Ammon's horn (tissue), 1 donor: ENCODE measurements around the gene TBRG1.

Experiments used
- DNase-seq: peaks from one replicate; pipeline ENCODE4 v3.0.0-alpha.2; 2016; ENCODE audit warnings: low spot score

TBRG1 gene

DNA sequence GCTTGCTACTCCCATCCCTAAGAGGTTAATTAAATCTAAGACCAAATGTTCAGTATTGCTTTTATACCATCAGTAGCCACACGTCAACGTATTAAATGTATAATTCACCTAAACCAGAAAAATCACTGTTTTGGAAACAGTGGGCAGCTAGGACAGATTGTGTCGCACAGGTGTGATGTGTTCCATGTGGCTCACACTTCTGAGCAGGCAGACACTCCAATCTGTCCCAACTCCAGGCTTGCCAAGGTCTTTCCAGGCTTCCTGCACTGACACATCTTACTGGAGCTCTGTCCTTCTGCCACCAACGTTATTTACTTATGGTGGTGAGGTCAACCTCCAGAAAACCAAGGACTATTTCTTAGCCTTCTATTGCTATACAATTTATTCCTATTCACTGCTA, 39.4 kb downstream of the TBRG1 start:
- DNase-seq = no peak

- DNase-seq = no peak
Observed at GRCh38 chr11:124663861-124664260, 41.2 kb downstream of the TBRG1 start.

- no peak for DNase-seq
Observed at GRCh38 chr11:124667601-124668000, 44.9 kb downstream of the TBRG1 start.

DNA sequence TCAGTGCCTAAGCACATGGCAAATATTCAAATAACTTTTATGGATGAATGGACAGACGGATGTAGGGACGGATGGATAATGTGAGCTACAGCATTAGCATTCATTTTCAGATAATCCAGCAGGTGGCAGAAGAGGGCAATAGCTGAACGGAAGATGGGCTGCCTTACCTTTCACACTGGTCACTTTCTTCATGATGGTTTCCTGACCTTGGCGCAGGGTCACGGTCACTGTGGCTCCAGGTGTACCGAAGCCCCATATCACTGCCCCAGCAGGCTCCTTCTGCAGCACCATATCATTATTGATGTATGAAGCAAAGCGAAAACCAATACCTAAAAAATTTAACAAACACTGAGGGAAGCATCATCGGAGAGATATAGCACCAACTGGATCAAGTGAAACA, 46.5 kb downstream of the TBRG1 start:
- DNase-seq = peak; percentile 83

- no peak for DNase-seq
Observed at GRCh38 chr11:124670732-124671131, 48.1 kb downstream of the TBRG1 start.

- no peak for DNase-seq
Observed at GRCh38 chr11:124672536-124673215, 50.0 kb downstream of the TBRG1 start.

DNA sequence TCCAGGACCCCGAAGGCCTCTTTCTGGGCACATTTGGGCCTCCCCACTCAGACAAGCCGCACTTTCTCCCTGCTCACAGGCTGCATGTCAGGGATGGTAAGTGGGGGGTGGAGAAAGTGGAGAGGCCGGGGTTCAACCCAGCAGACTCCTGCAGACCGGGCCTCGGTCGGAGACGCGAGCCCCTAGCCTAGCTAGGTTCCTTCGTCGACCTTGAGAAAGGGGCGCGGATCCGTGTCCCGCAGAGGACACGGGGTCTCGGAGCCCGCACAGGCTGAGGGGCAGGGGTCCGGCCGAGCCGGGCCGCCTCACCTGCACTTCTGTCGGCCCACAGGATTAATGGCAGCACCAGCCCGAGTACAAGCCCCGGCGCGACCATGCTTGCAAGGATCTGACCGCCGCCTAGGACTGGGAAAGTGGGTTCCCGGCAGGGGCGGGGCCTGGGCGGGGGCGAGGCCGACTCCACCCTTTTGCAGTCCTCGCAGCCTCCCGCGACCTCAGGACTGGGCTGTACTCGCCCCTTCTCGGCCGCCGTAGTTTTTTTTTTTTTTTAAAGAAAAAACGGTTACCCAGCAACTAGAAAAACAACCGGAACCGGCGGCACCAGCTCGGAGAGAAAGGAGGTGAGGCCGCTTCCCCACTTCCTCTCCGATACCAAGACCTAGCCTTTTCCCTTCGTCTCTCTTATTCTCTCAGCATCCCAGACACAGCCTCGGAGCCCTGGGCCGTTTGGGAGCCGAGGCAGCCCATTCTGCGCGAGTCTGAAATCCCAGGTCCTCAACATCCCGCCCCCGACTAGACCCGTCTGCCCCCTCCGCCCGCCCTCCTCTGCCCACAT, 50.9 kb downstream of the TBRG1 start, which contains the start of the genes SIAE and SPA17:
Gene SIAE (minus strand): TSS at position 407 of the 835 bp plus-strand sequence. CDS start 31 bp downstream, at position 376.
Gene SPA17 (plus strand): TSS at position 572 of the 835 bp plus-strand sequence. CDS start 1,361 bp downstream, outside the sequence.
- DNase-seq = peak; percentile 82

- DNase-seq = no peak
Observed at GRCh38 chr11:124674168-124674517, 51.5 kb downstream of the TBRG1 start.

DNA sequence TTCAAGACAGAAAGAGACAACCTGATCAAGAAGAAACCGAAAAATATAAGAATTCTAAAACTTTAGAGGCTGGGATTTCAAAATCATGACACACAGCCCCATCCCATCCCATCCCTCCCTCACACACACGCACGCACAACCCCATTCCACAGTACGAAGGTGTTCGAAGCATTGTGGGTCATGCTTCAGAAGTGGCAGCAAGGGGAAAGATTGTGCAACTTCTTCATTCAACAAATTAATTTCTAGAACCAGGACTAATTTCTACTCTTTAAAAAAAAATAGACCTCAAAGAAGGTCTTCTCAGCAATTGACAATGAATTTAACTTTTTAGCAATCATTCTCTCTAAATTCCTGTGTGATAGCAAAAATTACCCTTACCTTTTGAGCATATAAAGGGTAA, 51.9 kb downstream of the TBRG1 start:
- no peak for DNase-seq

DNA sequence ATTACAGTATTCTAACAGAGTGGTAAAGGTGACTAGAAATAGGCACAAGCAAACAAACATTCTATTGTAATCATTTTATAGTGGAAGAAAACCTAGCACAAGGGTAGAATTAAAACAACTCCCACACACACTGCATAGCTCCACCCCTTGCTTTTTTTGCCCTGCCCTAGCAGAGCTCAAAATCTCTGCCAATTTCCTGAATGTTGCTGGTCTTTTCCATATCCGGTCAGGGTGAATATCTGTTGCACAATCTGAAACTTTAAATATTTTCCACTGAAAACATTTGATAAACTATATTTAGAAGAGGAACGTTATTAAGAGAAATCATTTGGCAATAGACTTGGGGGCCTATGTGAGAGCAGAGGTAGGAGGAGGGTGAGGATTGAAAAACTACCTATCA, 53.7 kb downstream of the TBRG1 start:
- DNase-seq = no peak

DNA sequence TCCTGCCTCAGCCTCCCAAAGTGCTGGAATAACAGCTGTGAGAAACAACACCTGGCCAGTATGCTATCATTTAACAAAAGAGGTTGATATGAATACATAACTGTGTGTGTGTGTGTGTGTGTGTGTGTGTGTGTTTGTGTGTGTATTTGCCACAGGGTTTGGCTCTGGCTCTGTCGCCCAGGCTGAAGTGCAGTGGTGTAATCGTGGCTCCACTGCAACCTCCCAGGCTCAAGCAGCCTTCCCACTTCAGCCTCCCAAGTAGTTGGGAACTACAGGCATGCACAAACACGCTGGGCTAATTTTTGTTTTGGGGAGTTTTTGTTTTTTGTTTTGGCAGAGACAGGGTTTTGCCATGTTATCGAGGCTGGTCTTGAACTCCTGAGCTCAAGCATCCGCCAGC, 55.8 kb downstream of the TBRG1 start:
- DNase-seq = no peak

DNA sequence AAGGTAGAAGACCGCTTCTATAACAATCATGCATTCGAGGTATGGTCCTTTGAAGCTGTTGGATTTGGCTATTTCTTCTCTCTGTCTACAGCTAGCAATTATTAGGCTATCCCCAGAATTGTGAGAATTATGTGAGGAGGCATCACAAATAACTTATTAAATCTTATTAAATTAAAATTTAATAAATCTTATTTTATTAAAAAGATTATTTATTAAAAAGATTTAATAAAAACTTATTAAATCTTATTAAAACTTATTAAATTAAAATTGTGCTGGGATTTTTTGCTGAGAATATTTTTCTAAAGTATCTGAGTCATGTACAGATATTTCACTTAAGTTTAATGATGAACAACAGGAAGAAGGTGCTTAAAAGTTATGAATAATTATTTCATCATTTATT, 58.8 kb downstream of the TBRG1 start:
- DNase-seq = no peak

DNA sequence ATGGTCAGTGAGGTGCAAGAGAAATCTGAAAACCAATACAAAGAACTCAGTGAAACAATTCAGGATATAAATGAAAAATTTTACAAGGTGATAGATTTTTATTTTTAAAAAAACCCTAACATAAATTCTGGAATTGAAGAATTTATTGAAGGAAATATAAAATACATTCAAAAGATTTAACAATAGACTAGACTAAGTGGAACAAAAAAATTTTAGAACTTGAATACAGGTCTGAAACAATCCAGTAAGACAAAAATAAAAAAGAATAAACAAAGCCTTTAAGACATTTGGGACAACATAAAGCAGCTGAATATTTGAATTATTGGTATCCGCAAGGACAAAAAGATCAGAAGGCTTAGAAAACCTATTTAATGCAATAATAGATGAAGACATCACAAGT, 59.8 kb downstream of the TBRG1 start:
- DNase-seq = no peak
